Activated T-helper 17 cell treated with anti-CD3 and anti-CD28 coated beads, Interleukin-2, amount 50 U/mL, for 72 hours (primary cell): Measurements from ENCODE around the gene PPTC7. TPM values are rescaled to one million over a fixed set of nuclear protein-coding genes. Genes with fewer than 3 reads are reported as not detected.
"Not testable (repeated sequence)": the region's sequence is repeated elsewhere in the genome, so short reads cannot be mapped to it uniquely, and the experiment has no call there.

ENCODE experiments used
- ATAC-seq: fragments of 150-1000 bp; cut with Tn5 transposase; replicated peaks from 2 replicates; pipeline ENCODE4 v1.10.0; 2021; ENCODE audit warnings: mild to moderate bottlenecking, moderate library complexity
- H3K27ac Mint-ChIP-seq: one replicate; pipeline ENCODE4 v1.8.0; 2022; ENCODE audit warnings: mixed read lengths
- H3K27me3 Mint-ChIP-seq: one replicate; pipeline ENCODE4 v1.8.0; 2022; ENCODE audit warnings: mixed read lengths
- H3K36me3 Mint-ChIP-seq: one replicate; pipeline ENCODE4 v1.8.0; 2022; ENCODE audit warnings: low read depth, mild to moderate bottlenecking, mixed read lengths
- H3K4me1 Mint-ChIP-seq: one replicate; pipeline ENCODE4 v1.8.0; 2022; ENCODE audit warnings: mixed read lengths
- H3K4me3 Mint-ChIP-seq: one replicate; pipeline ENCODE4 v1.8.0; 2022; ENCODE audit warnings: mild to moderate bottlenecking, mixed read lengths
- H3K9me3 Mint-ChIP-seq: one replicate; pipeline ENCODE4 v1.8.0; 2022; ENCODE audit warnings: mixed read lengths
- total RNA-seq, 2 donors: library from RNA; stranded (reverse); gene quantifications; one replicate each; pipeline ENCODE4 v1.2.3, GENCODE V29; 2022

PPTC7 gene
- total RNA-seq, 2 donors from 2014 or later: 31.4 to 36.7 TPM

DNA sequence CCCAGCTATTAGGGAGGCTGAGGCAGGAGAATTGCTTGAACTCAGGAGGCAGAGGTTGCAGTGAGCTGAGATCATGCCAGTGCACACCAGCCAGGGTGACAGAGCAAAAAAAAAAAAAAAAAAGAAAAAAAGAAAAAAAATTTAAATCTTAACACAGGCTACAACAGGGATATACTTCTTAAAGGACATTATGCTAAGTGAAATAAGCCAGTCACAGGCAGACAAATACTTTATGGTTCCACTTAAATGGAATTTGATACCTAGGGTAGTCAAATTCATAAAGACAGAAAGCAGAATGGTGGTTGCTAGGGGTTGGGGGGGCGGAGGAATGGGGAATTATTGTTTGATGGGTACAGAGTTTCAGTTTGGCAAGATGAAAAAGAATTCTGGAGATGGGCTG lies 14.8 kb upstream of the PPTC7 start:
- Mint-ChIP-seq H3K27ac (no peak overlapping the region), H3K4me3 (no peak overlapping the region), H3K4me1 (peaks cover 7% of the 10 kb centered on the region), H3K36me3 (no peaks in the 10 kb centered on the region), H3K27me3 (no peaks in the 10 kb centered on the region), H3K9me3 (no peaks in the 10 kb centered on the region)
- ATAC-seq: no peak

DNA sequence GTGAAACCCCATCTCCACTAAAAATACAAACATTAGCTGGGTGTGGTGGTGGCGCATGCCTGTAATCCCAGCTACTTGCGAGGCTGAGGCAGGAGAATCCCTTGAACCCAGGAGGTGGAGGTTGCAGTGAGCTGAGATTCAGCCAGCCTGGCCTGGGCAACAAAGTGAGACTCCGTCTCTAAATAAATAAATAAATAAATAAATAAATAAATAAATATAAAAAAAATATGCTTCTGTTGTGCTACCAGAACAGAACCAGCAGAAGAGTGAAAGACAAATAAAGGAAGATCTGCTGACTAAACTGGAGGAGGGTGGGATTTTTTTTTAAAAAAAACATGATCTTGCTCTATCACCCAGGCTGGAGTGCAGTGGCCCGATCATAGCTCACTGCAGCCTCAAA lies 9.8 kb upstream of the PPTC7 start:
- not testable (repeated sequence) for H3K9me3 Mint-ChIP-seq, H3K27me3 Mint-ChIP-seq, H3K36me3 Mint-ChIP-seq, ATAC-seq, H3K4me3 Mint-ChIP-seq, H3K27ac Mint-ChIP-seq
- peaks cover 15% of the 10 kb centered on the region for H3K4me1 Mint-ChIP-seq

DNA sequence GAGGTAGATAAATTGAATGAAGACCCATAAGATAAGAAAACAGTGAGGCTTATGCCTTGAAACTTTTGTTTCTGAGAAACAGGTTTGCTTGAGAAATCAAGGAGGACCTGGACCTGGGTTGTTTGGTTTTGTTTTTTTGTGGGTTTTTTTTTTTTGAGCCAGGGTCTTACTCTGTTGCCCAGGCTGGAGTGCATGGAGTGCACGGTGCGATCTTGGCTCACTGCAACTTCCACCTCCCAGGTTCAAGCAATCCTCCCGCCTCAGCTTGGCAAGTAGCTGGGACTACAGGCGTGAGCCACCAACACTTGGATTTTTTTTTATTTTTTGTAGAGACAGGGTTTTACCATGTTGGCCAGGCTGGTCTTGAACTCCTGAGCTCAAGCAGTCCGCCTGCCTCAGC lies 9.0 kb upstream of the PPTC7 start:
- peak overlapping the region; percentile 98 for H3K27ac Mint-ChIP-seq
- ATAC-seq: no peak
- no peaks in the 10 kb centered on the region for H3K36me3 Mint-ChIP-seq
- no peak overlapping the region for H3K4me3 Mint-ChIP-seq
- no peaks in the 10 kb centered on the region for H3K27me3 Mint-ChIP-seq
- H3K9me3 Mint-ChIP-seq: no peaks in the 10 kb centered on the region
- H3K4me1 Mint-ChIP-seq: peaks cover 15% of the 10 kb centered on the region

DNA sequence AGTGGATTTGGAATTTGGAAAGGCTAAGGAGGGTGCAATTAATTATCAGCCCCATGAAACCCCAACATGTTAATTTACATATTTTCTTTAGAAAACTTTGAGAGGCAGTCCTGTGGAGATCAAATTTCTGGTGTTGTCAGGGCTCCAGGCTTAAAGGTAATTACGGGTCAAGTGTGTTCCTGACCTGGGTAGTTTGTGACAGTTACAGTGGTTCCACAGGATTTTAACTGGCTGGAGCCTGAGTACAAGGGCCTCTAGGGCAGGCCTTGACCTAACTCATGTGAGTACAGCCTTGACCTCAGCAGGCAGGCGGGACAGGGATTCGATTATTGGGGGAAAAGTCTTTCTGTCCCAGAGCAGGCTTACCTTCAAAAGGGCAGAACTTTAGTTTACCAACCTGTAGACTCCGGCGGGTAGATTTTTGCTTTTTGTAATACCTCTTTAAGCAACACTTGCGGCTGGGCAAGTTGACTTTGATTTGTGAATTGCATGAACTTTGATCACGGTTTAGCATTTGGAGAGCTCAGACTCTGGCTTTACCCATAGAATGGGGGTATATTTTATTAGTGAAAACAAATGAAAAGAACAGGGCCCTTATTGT lies 8.4 kb upstream of the PPTC7 start:
- Mint-ChIP-seq H3K4me1 (peaks cover 15% of the 10 kb centered on the region), H3K36me3 (no peaks in the 10 kb centered on the region), H3K27ac (peak overlapping the region; percentile 98), H3K9me3 (no peaks in the 10 kb centered on the region), H3K4me3 (peak overlapping the region; percentile 73), H3K27me3 (no peaks in the 10 kb centered on the region)
- ATAC-seq: no peak

DNA sequence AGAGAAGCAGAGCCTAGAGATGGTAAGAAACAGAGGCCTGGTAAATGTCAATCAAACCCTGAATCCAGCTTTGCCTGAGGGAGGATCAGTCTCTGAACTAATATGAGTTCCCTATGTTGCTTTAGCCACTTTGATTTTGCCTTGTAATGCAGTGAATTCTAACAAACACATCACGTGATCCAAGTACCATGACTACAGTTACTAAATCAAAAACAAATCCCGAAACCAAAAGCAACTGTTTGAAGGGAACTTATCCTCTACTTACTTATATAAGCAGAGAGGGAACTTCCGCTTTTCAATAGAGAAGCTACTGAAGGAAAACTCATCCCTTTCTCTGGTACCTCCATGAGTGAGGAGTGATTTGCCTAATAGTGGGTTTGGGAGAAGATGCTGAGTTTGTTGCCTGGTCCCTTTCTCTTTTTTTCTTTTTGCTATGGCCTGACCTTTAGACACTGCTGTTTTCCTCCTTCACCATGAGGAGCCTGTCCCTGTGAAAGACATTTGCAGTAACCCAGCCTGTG lies 7.7 kb upstream of the PPTC7 start:
- peak; percentile 96 for ATAC-seq
- H3K9me3 Mint-ChIP-seq: no peaks in the 10 kb centered on the region
- H3K27me3 Mint-ChIP-seq: no peaks in the 10 kb centered on the region
- H3K27ac Mint-ChIP-seq: peak overlapping the region; percentile 98
- H3K4me1 Mint-ChIP-seq: peaks cover 15% of the 10 kb centered on the region
- H3K36me3 Mint-ChIP-seq: no peaks in the 10 kb centered on the region
- peak overlapping the region; percentile 73 for H3K4me3 Mint-ChIP-seq

DNA sequence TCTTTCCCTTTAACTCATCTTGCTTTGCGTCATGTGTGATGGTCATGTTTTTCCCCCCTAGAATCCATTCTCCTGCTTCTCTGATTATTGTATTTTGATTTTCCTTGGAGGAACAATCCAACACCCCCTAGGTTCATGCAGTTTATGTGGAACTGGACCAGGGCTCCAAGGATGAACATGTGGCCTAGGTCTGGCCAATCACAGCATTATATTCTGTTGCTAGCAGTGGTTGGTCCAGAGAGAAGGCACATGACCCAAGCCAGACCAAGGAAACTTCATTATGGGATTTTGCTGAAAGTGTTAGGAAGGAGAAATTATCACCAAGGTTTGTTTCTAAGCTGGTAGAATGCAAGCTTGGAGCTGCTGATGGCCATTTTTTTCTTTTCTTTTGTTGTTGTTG lies 6.9 kb upstream of the PPTC7 start:
- H3K36me3 Mint-ChIP-seq: no peaks in the 10 kb centered on the region
- no peaks in the 10 kb centered on the region for H3K9me3 Mint-ChIP-seq
- H3K27ac Mint-ChIP-seq: peak overlapping the region; percentile 98
- H3K4me1 Mint-ChIP-seq: peaks cover 18% of the 10 kb centered on the region
- ATAC-seq: no peak
- no peaks in the 10 kb centered on the region for H3K27me3 Mint-ChIP-seq
- H3K4me3 Mint-ChIP-seq: peak overlapping the region; percentile 73

DNA sequence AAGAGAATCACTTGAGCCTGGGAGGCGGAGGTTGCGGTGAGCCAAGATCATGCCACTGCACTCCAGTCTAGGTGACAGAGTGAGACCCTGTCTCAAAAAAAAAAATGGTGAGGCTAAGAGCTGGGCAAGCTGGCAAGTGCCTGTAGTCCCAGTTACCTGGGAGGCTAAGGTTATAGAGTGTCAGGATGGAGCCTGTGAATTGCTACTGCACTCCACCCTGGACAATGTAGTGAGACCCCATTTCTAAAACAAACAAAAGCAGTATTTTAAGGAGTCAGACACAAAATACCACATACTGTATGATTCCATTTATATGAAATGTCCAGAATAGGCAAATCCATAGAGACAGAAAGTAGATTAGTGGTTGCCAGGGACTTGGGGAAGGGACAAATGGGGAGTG lies 4.0 kb upstream of the PPTC7 start:
- H3K9me3 Mint-ChIP-seq: not testable (repeated sequence)

DNA sequence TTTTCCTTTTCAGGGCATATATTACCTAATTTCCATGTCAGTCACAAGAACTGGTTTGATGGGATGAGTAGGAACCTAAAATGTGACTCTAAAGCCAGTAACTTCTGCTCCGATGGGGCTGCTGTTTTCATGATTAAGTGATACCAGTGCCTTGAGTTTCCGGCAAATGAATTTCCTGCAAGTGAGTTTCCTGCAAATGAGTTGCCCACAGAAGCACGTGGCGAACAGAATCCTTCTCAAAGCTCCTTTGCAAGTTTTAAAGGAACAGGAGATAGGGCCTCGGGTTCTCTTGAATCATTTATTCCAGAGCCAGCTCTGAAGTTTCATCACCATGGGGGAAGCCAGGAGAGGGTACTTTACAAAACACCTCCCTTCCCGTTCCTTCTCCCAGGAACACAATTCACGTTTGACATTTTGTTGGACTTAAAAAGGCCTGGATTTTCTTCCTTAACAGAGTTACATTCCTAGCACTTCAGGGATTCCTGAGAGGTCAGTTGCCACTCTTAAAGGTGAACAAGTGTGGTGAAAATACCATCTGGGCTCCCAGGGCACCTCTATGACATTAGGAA lies 2.2 kb upstream of the PPTC7 start:
- H3K4me1 Mint-ChIP-seq: peaks cover 17% of the 10 kb centered on the region
- H3K4me3 Mint-ChIP-seq: peak overlapping the region; percentile 97
- H3K27ac Mint-ChIP-seq: peak overlapping the region; percentile 92
- no peaks in the 10 kb centered on the region for H3K9me3 Mint-ChIP-seq
- no peaks in the 10 kb centered on the region for H3K27me3 Mint-ChIP-seq
- no peak for ATAC-seq
- H3K36me3 Mint-ChIP-seq: peaks cover 20% of the 10 kb centered on the region

More for the DNA sequence above, 4.0 kb upstream of the PPTC7 start:
- H3K27me3 Mint-ChIP-seq, ATAC-seq, H3K4me3 Mint-ChIP-seq, H3K36me3 Mint-ChIP-seq, H3K27ac Mint-ChIP-seq: not testable (repeated sequence)
- H3K4me1 Mint-ChIP-seq: peaks cover 20% of the 10 kb centered on the region

DNA sequence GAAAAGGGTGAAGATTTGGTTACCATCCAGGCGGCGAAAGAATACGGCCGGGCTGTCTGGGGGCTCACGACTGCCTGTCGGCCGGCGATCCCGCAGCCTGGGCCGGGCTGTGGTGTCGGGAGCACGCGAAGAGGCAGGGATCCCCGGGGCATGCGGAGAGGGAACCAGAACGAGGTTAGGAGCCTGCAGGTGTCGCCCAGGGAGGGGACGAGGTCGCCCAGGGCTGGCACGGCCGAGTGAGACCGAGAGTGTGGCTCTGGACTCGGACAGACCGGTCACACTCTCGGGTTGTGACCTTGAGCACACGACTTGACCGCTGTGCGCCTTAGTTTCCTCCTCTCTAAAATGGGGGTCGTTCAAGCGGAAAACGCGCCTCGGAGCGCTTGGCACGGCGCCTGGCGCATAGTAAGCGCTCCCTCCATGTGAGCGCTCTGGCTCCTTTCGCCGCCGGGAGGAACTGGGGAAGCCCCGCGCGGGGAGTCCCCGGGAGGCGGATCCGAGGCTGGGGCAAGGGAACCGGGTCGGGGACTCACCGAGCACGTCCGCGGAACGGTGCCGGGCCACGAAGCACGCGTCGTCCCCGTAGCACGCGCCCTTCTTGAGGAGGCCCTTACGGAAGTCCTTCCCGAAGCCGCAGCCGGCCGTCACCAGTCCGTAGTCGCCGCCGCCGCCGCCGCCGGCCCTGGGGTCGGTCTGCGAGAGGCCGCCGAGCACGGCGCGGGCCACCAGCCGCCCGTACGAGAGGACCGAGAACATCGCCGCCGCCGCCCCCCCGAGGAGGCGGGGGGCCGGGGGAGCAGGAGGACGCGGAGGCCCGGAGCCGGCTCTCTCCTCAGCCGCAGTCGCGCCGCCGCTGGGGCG lies 612 bp downstream of the PPTC7 start:
- peaks cover 39% of the 10 kb centered on the region for H3K36me3 Mint-ChIP-seq
- peak; percentile 33 for ATAC-seq

DNA sequence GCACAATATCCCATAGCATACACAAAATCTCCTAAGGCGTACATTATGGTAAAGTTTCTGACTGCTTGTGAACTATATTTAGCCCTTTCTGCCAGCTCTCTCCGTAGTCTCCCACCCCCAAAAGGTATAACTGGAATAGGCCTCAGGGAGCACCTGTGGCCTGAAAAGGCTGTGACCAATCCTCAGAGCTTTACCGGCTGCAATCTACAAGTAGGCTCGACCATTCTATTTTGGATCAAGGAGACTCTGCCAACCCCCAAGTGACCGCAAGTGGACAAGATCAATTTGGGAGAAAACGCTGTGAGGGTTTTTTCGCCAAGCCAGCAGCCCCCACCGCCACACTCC lies 1.2 kb downstream of the PPTC7 start:
- Mint-ChIP-seq H3K36me3 (peaks cover 39% of the 10 kb centered on the region), H3K27ac (peak overlapping the region; percentile 87), H3K27me3 (no peaks in the 10 kb centered on the region), H3K4me1 (peaks cover 29% of the 10 kb centered on the region), H3K4me3 (peak overlapping the region; percentile 97), H3K9me3 (no peaks in the 10 kb centered on the region)
- ATAC-seq: no peak

More for the DNA sequence above, 612 bp downstream of the PPTC7 start:
- no peaks in the 10 kb centered on the region for H3K27me3 Mint-ChIP-seq
- peak overlapping the region; percentile 87 for H3K27ac Mint-ChIP-seq
- H3K4me3 Mint-ChIP-seq: peak overlapping the region; percentile 97
- peaks cover 27% of the 10 kb centered on the region for H3K4me1 Mint-ChIP-seq
- H3K9me3 Mint-ChIP-seq: no peaks in the 10 kb centered on the region

DNA sequence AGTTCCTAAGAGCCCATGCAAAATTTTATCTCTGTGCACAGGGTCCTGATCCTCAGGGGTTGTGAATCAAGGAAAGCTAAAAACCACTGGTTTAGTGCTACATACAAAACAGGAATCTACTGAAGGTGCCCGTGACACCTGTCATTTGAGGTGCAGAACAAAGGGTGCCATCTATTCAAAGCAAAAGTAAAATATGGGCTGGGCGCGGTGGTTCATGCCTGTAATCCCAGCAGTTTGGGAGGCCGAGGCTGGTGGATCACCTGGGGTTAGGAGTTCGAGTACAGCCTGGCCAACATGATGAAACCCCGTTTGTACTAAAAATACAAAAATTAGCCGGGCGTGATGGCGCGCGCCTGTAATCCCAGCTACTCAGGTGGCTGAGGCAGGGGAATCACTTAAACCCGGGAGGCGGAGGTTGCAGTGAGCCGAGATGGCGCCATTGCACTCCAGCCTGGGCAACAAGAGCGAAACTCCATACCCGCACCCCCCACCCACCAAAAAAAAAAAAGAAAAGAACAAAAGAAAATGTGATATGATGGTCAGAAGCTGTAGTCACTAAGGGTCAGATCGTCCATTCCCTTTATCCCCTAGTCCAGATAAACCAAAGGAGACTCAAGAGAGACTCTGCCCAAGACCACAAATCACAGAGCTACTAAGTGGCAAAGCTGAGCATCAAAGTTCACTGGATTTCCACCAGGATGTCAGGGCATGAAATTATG lies 3.4 kb downstream of the PPTC7 start:
- Mint-ChIP-seq H3K4me1 (peaks cover 37% of the 10 kb centered on the region), H3K4me3 (peak overlapping the region; percentile 97), H3K36me3 (peaks cover 39% of the 10 kb centered on the region), H3K27ac (peak overlapping the region; percentile 93), H3K9me3 (no peaks in the 10 kb centered on the region), H3K27me3 (no peaks in the 10 kb centered on the region)
- no peak for ATAC-seq

DNA sequence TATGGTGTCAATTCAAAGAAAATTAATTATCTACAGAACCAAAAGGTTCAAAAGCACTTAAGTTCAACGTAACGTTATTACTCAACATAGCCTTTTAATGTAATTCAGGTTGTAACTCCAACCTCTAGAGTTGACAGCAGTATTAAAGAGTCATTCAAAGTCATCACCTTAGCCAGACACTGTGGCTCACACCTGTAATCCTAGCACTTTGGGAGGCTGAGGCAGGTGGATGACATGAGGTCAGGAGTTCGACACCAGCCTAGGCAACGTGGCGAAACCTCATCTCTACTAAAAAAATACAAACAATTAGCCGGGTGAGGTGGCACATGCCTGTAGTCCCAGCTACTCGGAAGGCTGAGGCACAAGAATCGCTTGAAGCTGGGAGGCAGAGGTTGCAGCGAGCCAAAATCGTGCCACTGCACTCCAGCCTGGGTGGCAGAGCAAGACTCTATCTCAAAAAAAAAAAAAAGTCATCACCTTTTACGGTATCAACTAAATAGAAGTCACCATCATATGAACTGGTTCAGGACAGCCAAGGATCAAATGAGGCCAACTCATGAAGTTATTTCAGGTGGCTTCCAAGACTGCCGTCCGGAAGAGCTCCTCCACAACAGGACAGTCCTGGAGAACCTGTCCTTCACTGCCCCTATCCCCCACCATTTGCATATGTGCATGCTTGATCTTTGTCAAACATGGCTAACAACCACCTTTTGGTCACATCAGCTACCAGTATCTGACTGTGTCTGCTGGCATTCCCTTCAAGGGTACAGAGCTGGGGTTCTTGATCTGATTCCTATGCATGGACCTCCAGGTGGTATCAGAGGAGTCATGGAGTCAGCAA lies 4.2 kb downstream of the PPTC7 start:
- Mint-ChIP-seq H3K4me3 (peak overlapping the region; percentile 97), H3K27ac (peak overlapping the region; percentile 93), H3K4me1 (peaks cover 37% of the 10 kb centered on the region), H3K36me3 (peaks cover 39% of the 10 kb centered on the region), H3K27me3 (no peaks in the 10 kb centered on the region), H3K9me3 (no peaks in the 10 kb centered on the region)
- peak; percentile 56 for ATAC-seq

DNA sequence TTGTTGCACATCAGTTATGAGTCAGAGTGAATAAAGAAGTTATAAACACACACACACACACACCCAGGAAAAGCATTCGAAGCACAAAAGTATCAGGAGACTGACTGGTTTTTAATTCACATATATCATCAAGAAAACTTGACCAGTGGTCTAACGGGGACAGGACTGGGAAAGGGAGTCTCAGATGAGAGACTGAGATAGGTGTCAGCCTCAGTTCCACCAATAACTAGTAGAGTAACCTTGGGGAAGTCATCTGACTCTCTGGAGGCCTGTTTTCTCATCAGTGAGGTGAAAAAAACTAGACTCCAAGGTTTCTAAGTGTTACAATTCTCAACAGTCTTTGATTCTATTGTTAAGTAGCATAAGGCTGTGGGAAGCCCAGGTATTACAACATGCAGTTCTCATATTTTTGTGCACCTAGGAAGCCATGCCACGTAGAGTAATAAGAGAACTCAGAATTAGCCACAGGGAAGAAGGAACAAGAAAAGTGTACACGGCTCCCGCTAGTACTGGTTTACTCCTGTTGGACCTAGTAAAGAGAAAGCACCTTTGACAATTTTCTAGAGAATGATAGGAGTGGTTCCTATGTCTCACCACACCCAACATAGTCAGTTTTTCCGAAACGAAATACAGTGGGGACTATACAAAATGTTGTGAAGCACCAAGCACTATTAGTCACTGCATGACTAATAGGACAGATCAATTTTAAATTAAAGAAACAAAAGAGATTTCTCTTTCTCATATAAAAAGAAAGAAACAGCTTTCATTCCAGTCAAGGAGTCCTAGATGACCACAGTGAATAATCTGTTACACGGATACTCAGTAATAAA lies 5.0 kb downstream of the PPTC7 start:
- H3K4me3 Mint-ChIP-seq: peak overlapping the region; percentile 97
- no peaks in the 10 kb centered on the region for H3K27me3 Mint-ChIP-seq
- ATAC-seq: peak; percentile 74
- H3K4me1 Mint-ChIP-seq: peaks cover 37% of the 10 kb centered on the region
- H3K27ac Mint-ChIP-seq: peak overlapping the region; percentile 93
- peaks cover 39% of the 10 kb centered on the region for H3K36me3 Mint-ChIP-seq
- no peaks in the 10 kb centered on the region for H3K9me3 Mint-ChIP-seq
